ENCODE data around the gene OR8K5.
"Not testable (repeated sequence)": the region's sequence is repeated elsewhere in the genome, so short reads cannot be mapped to it uniquely, and the experiment has no call there.

The OR8K5 gene

DNA sequence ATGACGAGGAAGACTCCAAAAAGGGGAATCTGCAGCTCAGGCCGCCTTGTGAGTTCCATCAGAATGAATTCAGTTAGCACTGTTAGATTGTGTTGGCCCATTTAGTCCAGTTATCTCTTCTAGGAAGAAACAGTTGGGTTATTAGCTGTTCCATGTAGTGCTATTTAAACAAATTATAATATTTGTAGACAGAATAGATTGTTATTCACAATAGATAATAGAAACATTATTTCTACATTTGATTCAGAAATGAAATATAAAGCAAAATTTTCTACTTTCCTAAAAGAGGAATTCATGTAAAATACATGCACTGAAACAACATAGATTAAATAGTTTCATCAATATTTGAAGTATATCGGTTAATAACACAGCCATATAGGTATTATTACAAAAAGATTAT is at the start of gene OR8K5:
Gene OR8K5 (minus strand): TSS at position 101 of the 400 bp plus-strand sequence. CDS start 0 bp downstream, at position 101.
- DNase-seq (ENCODE audit: low spot score), result no peak

DNA sequence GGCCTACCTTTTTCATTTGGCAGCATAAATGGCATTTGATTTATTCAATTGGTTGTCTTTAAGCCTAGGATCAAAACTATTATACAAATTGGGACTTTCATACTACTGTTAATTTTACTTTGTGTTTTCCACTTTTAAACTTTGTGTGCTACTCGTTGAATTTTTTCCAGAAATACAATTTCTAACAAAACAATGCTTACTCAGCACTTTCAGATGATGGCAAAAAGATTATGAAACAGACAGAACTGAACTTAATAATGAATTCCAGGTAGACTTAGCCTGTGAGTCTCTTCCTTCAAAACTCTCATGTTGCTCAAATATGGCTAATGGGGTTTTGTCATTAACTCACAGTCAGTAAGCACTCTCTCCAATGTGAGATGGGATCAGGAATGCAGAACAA is 47.7 kb upstream of the OR8K5 start:
- no peak for DNase-seq (ENCODE audit: low spot score)

DNA sequence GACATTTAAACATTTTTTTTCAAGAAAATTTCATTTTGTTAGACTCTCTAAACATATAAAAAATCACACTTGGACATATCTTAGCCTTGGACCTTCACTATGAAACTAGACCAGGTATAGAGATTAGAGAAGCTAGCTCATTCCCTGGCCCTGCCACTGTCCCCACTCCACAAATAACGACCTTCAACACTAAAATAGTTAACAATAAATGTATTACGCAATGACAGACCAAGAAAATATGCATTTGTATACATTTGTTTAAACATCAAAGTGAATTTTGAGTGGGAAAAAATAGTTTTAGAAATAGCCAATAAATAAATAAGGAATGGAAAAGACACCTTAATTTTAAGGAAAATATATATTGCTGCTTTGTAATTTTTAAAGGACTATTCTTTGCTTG is 37.2 kb upstream of the OR8K5 start:
- no peak for DNase-seq (ENCODE audit: low spot score)

DNA sequence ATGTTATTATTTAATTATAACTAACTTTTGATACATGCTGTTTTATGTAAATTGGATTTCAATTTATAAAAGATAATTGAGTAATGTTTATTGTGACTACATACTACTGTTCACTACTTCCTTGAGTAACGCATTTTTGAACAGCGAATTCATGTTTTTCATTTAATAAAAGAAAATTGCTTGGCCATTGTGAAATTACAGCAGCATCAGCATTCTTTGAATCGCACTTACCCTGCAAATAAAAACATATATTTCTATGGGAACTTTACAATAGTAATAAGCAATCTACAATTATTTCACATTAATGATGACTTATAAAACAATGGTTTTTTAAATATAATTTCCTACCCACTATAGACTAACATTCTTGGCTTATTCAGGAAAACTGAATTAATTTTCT is 36.6 kb upstream of the OR8K5 start:
- no peak for DNase-seq (ENCODE audit: low spot score)

DNA sequence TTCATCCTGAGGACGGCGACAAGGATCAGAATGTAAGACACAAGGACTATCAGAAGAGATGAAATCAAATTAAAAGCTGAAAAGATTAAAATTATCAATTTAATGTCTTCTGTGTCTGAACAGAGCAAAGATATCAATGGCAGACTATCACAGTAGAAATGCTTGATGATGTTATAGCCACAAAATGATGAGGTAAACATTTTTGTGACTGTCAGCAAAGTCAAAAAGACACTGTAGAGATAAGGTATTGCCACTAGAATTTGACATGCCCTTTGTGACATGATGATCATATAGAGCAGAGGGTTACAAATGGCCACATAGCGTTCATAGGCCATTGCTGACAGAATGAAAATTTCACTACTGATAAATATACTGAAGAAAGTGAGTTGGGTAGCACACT is 28.5 kb upstream of the OR8K5 start:
- no peak for DNase-seq (ENCODE audit: low spot score)

GRCh38 chr11:56183459-56183858 is 23.3 kb upstream of the OR8K5 start:
- DNase-seq (ENCODE audit: low spot score), result no peak

GRCh38 chr11:56176318-56176717 is 16.2 kb upstream of the OR8K5 start, which contains the start of gene OR5J2:
Gene OR5J2 (plus strand): TSS chr11:56176618. CDS start chr11:56176618, 0 bp downstream.
- no peak for DNase-seq (ENCODE audit: low spot score)

DNA sequence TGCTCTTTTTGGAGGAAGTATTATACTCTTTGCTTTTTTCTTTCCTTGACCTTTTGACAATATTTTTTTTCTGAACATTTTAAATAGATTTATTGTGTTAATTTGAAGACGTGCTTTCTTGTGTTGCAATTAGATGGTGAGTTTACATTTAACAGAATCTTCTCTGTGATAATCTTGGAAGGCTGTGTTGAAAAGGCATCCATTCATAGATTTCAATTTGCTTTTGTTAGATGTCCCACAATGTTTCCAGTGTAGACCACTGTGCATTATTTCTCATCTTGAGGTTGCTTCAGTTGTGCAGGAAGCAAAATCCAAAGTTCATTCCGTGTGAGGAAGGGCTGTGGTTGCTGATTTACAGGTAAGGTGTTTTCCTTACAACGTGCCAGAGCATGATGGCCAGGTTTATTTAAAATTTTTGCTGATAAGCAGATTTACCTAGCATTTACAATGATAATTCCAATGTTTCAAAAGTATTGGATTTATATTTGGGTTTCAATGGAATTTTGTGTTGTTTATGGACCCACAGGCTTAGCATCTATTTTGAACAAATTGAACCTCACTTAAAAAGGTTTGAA is 12.2 kb upstream of the OR8K5 start:
- no peak for DNase-seq (ENCODE audit: low spot score)

DNA sequence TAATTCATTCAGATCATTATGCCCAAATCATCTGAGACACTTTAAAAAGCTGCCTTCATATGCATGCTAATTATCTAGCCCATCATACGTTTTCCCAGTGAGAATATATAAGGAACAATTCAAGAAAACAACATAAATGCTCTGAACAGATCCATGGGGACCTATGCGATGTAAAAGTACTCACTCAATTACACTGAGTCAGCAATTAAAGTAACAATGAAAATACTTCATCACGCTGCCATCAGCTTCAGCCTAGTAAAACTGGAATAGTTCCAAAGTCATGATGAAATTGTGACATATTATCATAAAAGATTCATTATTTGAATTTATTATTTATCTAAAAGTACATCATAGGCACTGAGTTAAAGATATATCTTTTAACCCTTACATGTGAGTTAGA is 3.7 kb upstream of the OR8K5 start:
- no peak for DNase-seq (ENCODE audit: low spot score)

- no peak for DNase-seq (ENCODE audit: low spot score)
Measured at GRCh38 chr11:56152333-56152732, 7.8 kb downstream of the OR8K5 start.

- no peak for DNase-seq (ENCODE audit: low spot score)
Measured at GRCh38 chr11:56151376-56151775, 8.7 kb downstream of the OR8K5 start.

DNA sequence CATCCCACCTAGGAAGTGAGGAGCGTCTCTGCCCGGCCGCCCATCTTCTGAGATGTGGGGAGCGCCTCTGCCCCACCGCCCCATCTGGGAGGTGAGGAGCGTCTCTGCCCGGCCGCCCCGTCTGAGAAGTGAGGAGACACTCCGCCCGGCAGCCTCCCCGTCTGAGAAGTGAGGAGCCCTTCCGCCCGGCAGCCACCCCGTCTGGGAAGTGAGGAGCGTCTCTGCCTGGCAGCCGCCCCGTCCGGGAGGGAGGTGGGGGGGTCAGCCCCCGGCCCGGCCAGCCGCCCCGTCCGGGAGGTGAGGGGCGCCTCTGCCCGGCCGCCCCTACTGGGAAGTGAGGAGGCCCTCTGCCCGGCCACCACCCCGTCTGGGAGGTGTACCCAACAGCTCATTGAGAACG is 16.4 kb downstream of the OR8K5 start:
- DNase-seq (ENCODE audit: low spot score), result not testable (repeated sequence)

- DNase-seq (ENCODE audit: low spot score), result no peak
Measured at GRCh38 chr11:56140151-56140661, 19.9 kb downstream of the OR8K5 start, which contains the start of gene OR8J3. Gene OR8J3 (minus strand): TSS chr11:56140201. CDS start chr11:56137718, 2,483 bp downstream.

- DNase-seq (ENCODE audit: low spot score), result no peak
Measured at GRCh38 chr11:56122073-56122472, 38.0 kb downstream of the OR8K5 start, which contains the start of gene OR8H3. Gene OR8H3 (plus strand): TSS chr11:56122373. CDS start chr11:56122373, 0 bp downstream.
